ENCODE results near the gene FASTKD1. TPM values are rescaled to one million over a fixed set of nuclear protein-coding genes. Genes with fewer than 3 reads are reported as not detected.

FASTKD1 gene
- total and polyA plus RNA-seq, 4 donors: 7.0 to 24.2 (median 14.9) TPM

DNA sequence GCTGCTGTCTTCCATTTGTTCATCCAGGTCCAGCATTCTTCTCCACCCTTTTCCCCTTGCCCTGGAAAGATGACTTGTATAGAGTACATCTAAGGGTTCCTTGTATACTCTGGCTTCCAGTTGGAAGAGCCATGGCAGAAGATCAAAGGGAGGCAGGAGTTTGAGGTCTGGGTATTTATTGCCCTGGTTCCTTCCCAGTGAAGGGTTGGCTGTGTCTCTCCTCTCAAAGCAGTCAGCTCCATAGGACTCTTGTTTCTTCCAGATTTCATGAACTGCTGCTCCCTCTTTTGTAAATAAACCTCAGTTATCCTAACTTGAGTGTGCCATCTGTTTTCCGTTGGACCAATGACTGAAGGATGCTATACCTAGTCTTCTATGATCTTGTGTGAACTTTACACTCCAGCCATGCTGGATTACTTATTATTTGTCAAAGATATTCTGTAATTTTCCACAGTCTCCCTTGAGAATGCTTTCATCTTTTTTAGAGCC is 88.0 kb downstream of the FASTKD1 start:
- ATAC-seq (ENCODE audit: low FRiP score): no peak
- intact Hi-C loops (cut with DNase I): no loop called here
- no peak overlapping the region for H3K4me3 ChIP-seq (ENCODE audit: low read length in 2 of 2)
- no peak for DNase-seq
- H3K36me3 ChIP-seq (ENCODE audit: control insufficient read depth in 1 of 2, insufficient read depth in 2 of 2, low read length in 1 of 2): peaks cover 0 to 2% of the 10 kb centered on the region in 2 donors
- no peaks in the 10 kb centered on the region for H3K9me3 ChIP-seq (ENCODE audit: control insufficient read depth, low read length)
- WGBS, 2 donors: 82 to 90% methylated on average over 1 of the region's 1 CpG
- H3K27ac ChIP-seq (ENCODE audit: low read depth in 1 of 2, low read length in 2 of 2): no peak overlapping the region
- no peaks in the 10 kb centered on the region for H3K4me1 ChIP-seq (ENCODE audit: control insufficient read depth in 1 of 2, insufficient read depth in 2 of 2, low read length in 2 of 2)
- no peaks in the 10 kb centered on the region for H3K27me3 ChIP-seq (ENCODE audit: control insufficient read depth in 1 of 2, insufficient read depth in 2 of 2, low read length in 1 of 2)

GRCh38 chr2:169480079-169480465 is 93.6 kb downstream of the FASTKD1 start:
- DNase-seq (no peak), ATAC-seq (ENCODE audit: low FRiP score) (no peak)
- 15 to 19% methylated on average over 9 of the region's 9 CpGs for WGBS, 2 donors
- Histone ChIP-seq H3K9me3 (ENCODE audit: control insufficient read depth, low read length) (no peaks in the 10 kb centered on the region), H3K36me3 (ENCODE audit: control insufficient read depth in 1 of 2, insufficient read depth in 2 of 2, low read length in 1 of 2) (peaks cover 0 to 2% of the 10 kb centered on the region in 2 donors), H3K4me3 (ENCODE audit: low read length in 2 of 2) (peak overlapping the region; percentile 33 to 79), H3K4me1 (ENCODE audit: control insufficient read depth in 1 of 2, insufficient read depth in 2 of 2, low read length in 2 of 2) (no peaks in the 10 kb centered on the region), H3K27ac (ENCODE audit: low read depth in 1 of 2, low read length in 2 of 2) (no peak overlapping the region), H3K27me3 (ENCODE audit: control insufficient read depth in 1 of 2, insufficient read depth in 2 of 2, low read length in 1 of 2) (no peaks in the 10 kb centered on the region)
- intact Hi-C loops (cut with DNase I): no loop called here

Other genes with a start within 250 kb of the FASTKD1 start
- gene LRP2, start 211.3 kb downstream of the FASTKD1 start, total RNA-seq: under 1 TPM in 1 of 2 donors, not detected in 1; 0.09 TPM
- not detected for gene LRP2, start 211.3 kb downstream of the FASTKD1 start, polyA plus RNA-seq
- 10 to 100 TPM in 1 of 2 donors, 1 to 10 TPM in 1; 7.3 to 10.6 TPM for gene BBS5, start 94.4 kb downstream of the FASTKD1 start, total RNA-seq
- gene BBS5, start 94.4 kb downstream of the FASTKD1 start, polyA plus RNA-seq: 10 to 100 TPM in 1 of 2 donors, 1 to 10 TPM in 1; 1.3 to 12.6 TPM
- under 1 TPM; 0.81 to 0.87 TPM for gene KLHL41, start 64.2 kb downstream of the FASTKD1 start, total RNA-seq
- gene KLHL41, start 64.2 kb downstream of the FASTKD1 start, polyA plus RNA-seq: under 1 TPM; 0.25 to 0.61 TPM
- 10 to 100 TPM; 52.5 to 55.0 TPM for gene PPIG, start 10.5 kb upstream of the FASTKD1 start, total RNA-seq
- 10 to 100 TPM; 36.2 to 42.2 TPM for gene PPIG, start 10.5 kb upstream of the FASTKD1 start, polyA plus RNA-seq
- gene CFAP210, start 120.5 kb upstream of the FASTKD1 start, total RNA-seq: under 1 TPM in 1 of 2 donors, not detected in 1; 0.58 TPM
- under 1 TPM in 1 of 2 donors, not detected in 1; 0.05 TPM for gene CFAP210, start 120.5 kb upstream of the FASTKD1 start, polyA plus RNA-seq
- gene PHOSPHO2, start 120.6 kb upstream of the FASTKD1 start, total RNA-seq: 1 to 10 TPM; 4.3 to 4.8 TPM
- 10 to 100 TPM in 1 of 2 donors, 1 to 10 TPM in 1; 3.4 to 13.4 TPM for gene PHOSPHO2, start 120.6 kb upstream of the FASTKD1 start, polyA plus RNA-seq
- gene KLHL23, start 160.0 kb upstream of the FASTKD1 start, total RNA-seq: 10 to 100 TPM in 1 of 2 donors, 1 to 10 TPM in 1; 7.2 to 16.4 TPM
- gene KLHL23, start 160.0 kb upstream of the FASTKD1 start, polyA plus RNA-seq: 1 to 10 TPM in 1 of 2 donors, under 1 TPM in 1; 0.97 to 2.1 TPM
- gene SSB, start 225.0 kb upstream of the FASTKD1 start, total RNA-seq: 10 to 100 TPM; 76.5 to 91.6 TPM
- gene SSB, start 225.0 kb upstream of the FASTKD1 start, polyA plus RNA-seq: 100 to 1,000 TPM; 106 to 133 TPM

Measured in aorta (tissue), 5 donors.